ENCODE measurements around the gene HACL1. TPM values are rescaled to one million over a fixed set of nuclear protein-coding genes. Genes with fewer than 3 reads are reported as not detected.

The HACL1 gene
- total and polyA plus RNA-seq, 2 experiments from 2014 or later, result 21.6 to 23.0 TPM

DNA sequence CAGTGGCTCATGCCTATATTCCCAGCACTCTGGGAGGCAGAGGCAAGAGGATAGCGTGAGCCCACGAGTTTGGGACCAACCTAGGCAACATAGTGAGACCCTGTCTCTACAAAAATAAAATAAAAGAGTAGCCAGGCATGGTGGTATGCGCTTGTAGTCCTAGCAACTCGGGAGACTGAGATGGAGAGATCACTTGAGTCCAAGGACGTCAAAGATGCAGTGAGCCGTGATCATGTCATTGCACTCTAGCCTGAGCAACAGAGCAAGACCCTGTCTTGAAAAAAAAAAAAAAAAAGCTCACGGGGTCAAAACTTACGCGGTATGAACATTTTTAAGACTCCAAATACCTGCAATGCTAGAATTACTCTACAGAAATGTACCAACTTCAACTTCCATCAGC lies 42.8 kb downstream of the HACL1 start:
- no peaks in the 10 kb centered on the region for H3K9me3 ChIP-seq (ENCODE audit: low read depth)
- TF ChIP-seq EZH2 (IDR thresholded peaks at IDR 0.05; ENCODE audit: borderline replicate concordance) (no peak), EZH2phosphoT487 (IDR thresholded peaks at IDR 0.05; ENCODE audit: low read depth, severe bottlenecking, unreplicated experiment) (no peak)
- TF ChIP-seq, protein P1, sequence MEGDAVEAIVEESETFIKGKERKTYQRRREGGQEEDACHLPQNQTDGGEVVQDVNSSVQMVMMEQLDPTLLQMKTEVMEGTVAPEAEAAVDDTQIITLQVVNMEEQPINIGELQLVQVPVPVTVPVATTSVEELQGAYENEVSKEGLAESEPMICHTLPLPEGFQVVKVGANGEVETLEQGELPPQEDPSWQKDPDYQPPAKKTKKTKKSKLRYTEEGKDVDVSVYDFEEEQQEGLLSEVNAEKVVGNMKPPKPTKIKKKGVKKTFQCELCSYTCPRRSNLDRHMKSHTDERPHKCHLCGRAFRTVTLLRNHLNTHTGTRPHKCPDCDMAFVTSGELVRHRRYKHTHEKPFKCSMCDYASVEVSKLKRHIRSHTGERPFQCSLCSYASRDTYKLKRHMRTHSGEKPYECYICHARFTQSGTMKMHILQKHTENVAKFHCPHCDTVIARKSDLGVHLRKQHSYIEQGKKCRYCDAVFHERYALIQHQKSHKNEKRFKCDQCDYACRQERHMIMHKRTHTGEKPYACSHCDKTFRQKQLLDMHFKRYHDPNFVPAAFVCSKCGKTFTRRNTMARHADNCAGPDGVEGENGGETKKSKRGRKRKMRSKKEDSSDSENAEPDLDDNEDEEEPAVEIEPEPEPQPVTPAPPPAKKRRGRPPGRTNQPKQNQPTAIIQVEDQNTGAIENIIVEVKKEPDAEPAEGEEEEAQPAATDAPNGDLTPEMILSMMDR (IDR thresholded peaks at IDR 0.05; ENCODE audit: poor library complexity), result no peak
- H3K27me3 ChIP-seq, result no peaks in the 10 kb centered on the region
- WGBS (ENCODE audit: low lambda C conversion rate, missing lambda C conversion rate), result 94% methylated on average over 9 of the region's 9 CpGs
- H3K4me2 ChIP-seq, result no peak overlapping the region
- H3K4me1 ChIP-seq (ENCODE audit: insufficient read depth), result no peaks in the 10 kb centered on the region
- H3K27ac ChIP-seq, result no peak overlapping the region
- H4K20me1 ChIP-seq (ENCODE audit: insufficient read depth, poor library complexity, severe bottlenecking), result no peaks in the 10 kb centered on the region
- no peaks in the 10 kb centered on the region for H3K9me2 ChIP-seq (replicated peaks; ENCODE audit: insufficient read depth)
- no peaks in the 10 kb centered on the region for H3K36me3 ChIP-seq (replicated peaks; ENCODE audit: insufficient read depth, low read depth)
- no peak for DNase-seq (ENCODE audit: low spot score)
- no peak overlapping the region for H2AFZ ChIP-seq
- H3K4me3 ChIP-seq, result no peak overlapping the region
- H3K79me2 ChIP-seq, result no peaks in the 10 kb centered on the region

DNA sequence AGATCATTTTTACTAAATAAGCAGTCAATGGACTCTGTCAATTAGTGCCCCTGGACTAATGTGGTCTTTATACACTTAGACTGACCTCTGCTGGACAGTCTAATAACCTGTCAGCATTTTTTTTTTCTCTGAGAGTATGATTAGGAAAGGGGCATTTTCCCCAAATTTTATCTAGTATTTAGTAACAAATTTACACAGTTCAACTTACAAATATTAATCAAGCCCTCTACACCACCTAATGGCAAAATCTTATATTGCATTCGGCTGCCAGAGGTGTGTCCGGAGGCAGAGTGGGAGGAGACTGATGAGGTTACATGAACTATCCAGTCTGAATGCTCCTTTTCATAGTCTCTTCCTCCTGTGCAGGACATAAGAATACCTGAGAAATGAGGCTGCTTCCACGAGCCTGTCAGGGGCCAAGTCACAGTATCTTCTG lies 43.8 kb downstream of the HACL1 start:
- Histone ChIP-seq H4K20me1 (ENCODE audit: insufficient read depth, poor library complexity, severe bottlenecking) (no peaks in the 10 kb centered on the region), H3K4me1 (ENCODE audit: insufficient read depth) (no peaks in the 10 kb centered on the region), H3K79me2 (no peaks in the 10 kb centered on the region), H3K4me3 (no peak overlapping the region), H3K27ac (no peak overlapping the region), H3K9me3 (ENCODE audit: low read depth) (no peaks in the 10 kb centered on the region), H2AFZ (no peak overlapping the region), H3K9me2 (replicated peaks; ENCODE audit: insufficient read depth) (no peaks in the 10 kb centered on the region), H3K27me3 (no peaks in the 10 kb centered on the region), H3K4me2 (no peak overlapping the region), H3K36me3 (replicated peaks; ENCODE audit: insufficient read depth, low read depth) (no peaks in the 10 kb centered on the region)
- WGBS (ENCODE audit: low lambda C conversion rate, missing lambda C conversion rate), result 0% methylated on average over 3 of the region's 3 CpGs
- peak; percentile 85 for DNase-seq (ENCODE audit: low spot score)
- TF ChIP-seq EZH2 (IDR thresholded peaks at IDR 0.05; ENCODE audit: borderline replicate concordance), result no peak
- TF ChIP-seq, protein P1 (IDR thresholded peaks at IDR 0.05; ENCODE audit: poor library complexity), result peak; percentile 74

DNA sequence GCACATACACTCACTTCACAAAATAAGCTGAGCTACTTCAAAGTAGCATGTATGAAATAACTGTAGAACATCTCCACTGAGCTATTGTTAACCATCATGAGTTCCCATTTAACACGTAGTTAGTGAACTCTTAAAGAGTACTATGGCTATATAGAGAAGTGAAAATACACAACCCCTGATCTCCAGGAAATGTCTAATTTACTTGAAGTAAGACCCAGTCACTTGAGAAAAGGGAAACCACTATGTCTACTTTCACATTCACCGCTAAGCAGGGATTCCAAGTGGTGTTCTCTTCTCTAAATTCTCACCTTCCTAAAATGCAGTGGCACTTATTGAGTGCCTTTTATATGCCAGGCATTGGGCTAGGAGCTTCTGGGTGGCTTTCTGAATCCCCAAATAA lies 44.9 kb downstream of the HACL1 start:
- Histone ChIP-seq H3K4me3 (no peak overlapping the region), H2AFZ (no peak overlapping the region), H3K36me3 (replicated peaks; ENCODE audit: insufficient read depth, low read depth) (no peaks in the 10 kb centered on the region), H3K27me3 (no peaks in the 10 kb centered on the region), H3K27ac (no peak overlapping the region), H3K9me3 (ENCODE audit: low read depth) (no peaks in the 10 kb centered on the region), H3K4me1 (ENCODE audit: insufficient read depth) (no peaks in the 10 kb centered on the region), H4K20me1 (ENCODE audit: insufficient read depth, poor library complexity, severe bottlenecking) (no peaks in the 10 kb centered on the region), H3K4me2 (no peak overlapping the region), H3K79me2 (no peaks in the 10 kb centered on the region), H3K9me2 (replicated peaks; ENCODE audit: insufficient read depth) (no peaks in the 10 kb centered on the region)
- WGBS (ENCODE audit: low lambda C conversion rate, missing lambda C conversion rate), result 94% methylated on average over 2 of the region's 2 CpGs
- no peak for DNase-seq (ENCODE audit: low spot score)
- TF ChIP-seq EZH2 (IDR thresholded peaks at IDR 0.05; ENCODE audit: borderline replicate concordance), result no peak
- TF ChIP-seq, protein P1 (IDR thresholded peaks at IDR 0.05; ENCODE audit: poor library complexity), result no peak
- no peak for TF ChIP-seq EZH2phosphoT487 (IDR thresholded peaks at IDR 0.05; ENCODE audit: low read depth, severe bottlenecking, unreplicated experiment)

DNA sequence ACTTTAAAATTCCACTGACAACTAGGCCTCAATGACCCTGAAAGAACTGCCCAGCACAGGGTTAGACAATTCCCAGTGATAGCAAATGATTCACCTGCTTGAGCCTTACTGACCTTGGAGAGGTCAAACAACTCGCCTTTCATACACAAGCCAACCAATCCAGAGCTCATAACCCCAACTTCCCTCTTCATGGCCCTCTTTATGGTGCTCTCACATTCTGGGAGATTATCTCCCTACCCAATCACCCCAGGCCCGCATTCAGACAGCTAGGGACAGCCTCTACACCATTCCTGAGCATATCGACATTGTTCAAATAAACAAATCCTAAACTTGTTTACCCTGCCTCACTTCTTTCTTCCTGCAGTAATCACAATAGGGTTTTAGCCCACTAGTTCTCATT lies 47.6 kb downstream of the HACL1 start:
- no peak overlapping the region for H2AFZ ChIP-seq
- H3K27ac ChIP-seq, result no peak overlapping the region
- no peaks in the 10 kb centered on the region for H3K36me3 ChIP-seq (replicated peaks; ENCODE audit: insufficient read depth, low read depth)
- no peaks in the 10 kb centered on the region for H3K9me3 ChIP-seq (ENCODE audit: low read depth)
- no peaks in the 10 kb centered on the region for H3K4me1 ChIP-seq (ENCODE audit: insufficient read depth)
- no peaks in the 10 kb centered on the region for H3K79me2 ChIP-seq
- H3K9me2 ChIP-seq (replicated peaks; ENCODE audit: insufficient read depth), result no peaks in the 10 kb centered on the region
- TF ChIP-seq, protein P1 (IDR thresholded peaks at IDR 0.05; ENCODE audit: poor library complexity), result no peak
- no peak for TF ChIP-seq EZH2 (IDR thresholded peaks at IDR 0.05; ENCODE audit: borderline replicate concordance)
- TF ChIP-seq EZH2phosphoT487 (IDR thresholded peaks at IDR 0.05; ENCODE audit: low read depth, severe bottlenecking, unreplicated experiment), result no peak
- H3K27me3 ChIP-seq, result no peaks in the 10 kb centered on the region
- 59% methylated on average over 3 of the region's 3 CpGs for WGBS (ENCODE audit: low lambda C conversion rate, missing lambda C conversion rate)
- no peak overlapping the region for H3K4me3 ChIP-seq
- H4K20me1 ChIP-seq (ENCODE audit: insufficient read depth, poor library complexity, severe bottlenecking), result no peaks in the 10 kb centered on the region
- no peak overlapping the region for H3K4me2 ChIP-seq
- DNase-seq (ENCODE audit: low spot score), result no peak

All from hepatocyte (in vitro differentiated cells).